Thyroid gland (tissue), 4 donors: ENCODE data around the gene HSD17B10. TPM values are rescaled to one million over a fixed set of nuclear protein-coding genes. Genes with fewer than 3 reads are reported as not detected.

ENCODE experiments used
- DNase-seq, 2 donors: peaks; one replicate each; pipeline ENCODE4 v3.0.0-alpha.2; 2019
- H3K27ac ChIP-seq, 3 donors: fragments of 200-600 bp; sonication (generic); 1 replicate in 2 of 3; 2 replicates in 1 of 3; pipeline ENCODE4 v1.5.1; 2016 to 2019; ENCODE audit warnings: mild to moderate bottlenecking in 1 of 3, moderate library complexity in 1 of 3
- H3K27me3 ChIP-seq: fragments of 200-600 bp; sonication (generic); one replicate; pipeline ENCODE4 v1.5.1; 2019
- H3K36me3 ChIP-seq, 2 donors: fragments of 200-600 bp; sonication (generic); one replicate each; pipeline ENCODE4 v1.5.1; 2016 to 2019
- H3K4me1 ChIP-seq, 2 donors: fragments of 200-600 bp; sonication (generic); one replicate each; pipeline ENCODE4 v1.5.1; 2017 to 2019
- H3K4me3 ChIP-seq, 3 donors: fragments of 200-600 bp; sonication (generic); replicated peaks in 1 of 3; 1 replicate in 2 of 3; 2 replicates in 1 of 3; pipeline ENCODE4 v1.5.1; 2016; ENCODE audit warnings: mild to moderate bottlenecking in 1 of 3
- H3K9me3 ChIP-seq: fragments of 200-600 bp; sonication (generic); one replicate; pipeline ENCODE4 v1.5.1; 2017
- POLR2A ChIP-seq, 2 donors: fragments of 450-650 bp; IDR thresholded peaks; one replicate each; pipeline ENCODE4 v1.6.1; 2017; ENCODE audit warnings: antibody characterized with exemption in 2 of 2, mild to moderate bottlenecking in 2 of 2, moderate library complexity in 1 of 2
- WGBS, 2 donors: methylation state at CpG; one replicate each; pipeline ENCODE4 v1.1.5; 2017; 5-methylcytosine and 5-hydroxymethylcytosine counted together
- intact Hi-C: fragments of 100-400 bp; cut with DNase I; formaldehyde crosslinking; loops from one replicate; pipeline ENCODE4 v1.15.1; 2023
- total RNA-seq, 4 donors: library from RNA; depleted of rRNA; stranded (reverse); fragments of >200 nt; gene quantifications; one replicate each; pipeline ENCODE4 v1.2.3, GENCODE V29; 2016
- TF ChIP-seq, protein P1 (sequence below), 6 experiments: fragments of 200-600 bp in 3 of 6; fragments of 450-650 bp in 3 of 6; sonication (generic) in 3 of 6; IDR thresholded peaks; one replicate each; pipeline ENCODE4 v1.5.1; 2016 to 2019; ENCODE audit warnings: antibody characterized with exemption in 6 of 6, mild to moderate bottlenecking in 2 of 6, inconsistent platforms in 1 of 6, moderate library complexity in 1 of 6

HSD17B10 gene
- total RNA-seq, 4 donors from 2014 or later = 88.8 to 122 (median 104) TPM

DNA sequence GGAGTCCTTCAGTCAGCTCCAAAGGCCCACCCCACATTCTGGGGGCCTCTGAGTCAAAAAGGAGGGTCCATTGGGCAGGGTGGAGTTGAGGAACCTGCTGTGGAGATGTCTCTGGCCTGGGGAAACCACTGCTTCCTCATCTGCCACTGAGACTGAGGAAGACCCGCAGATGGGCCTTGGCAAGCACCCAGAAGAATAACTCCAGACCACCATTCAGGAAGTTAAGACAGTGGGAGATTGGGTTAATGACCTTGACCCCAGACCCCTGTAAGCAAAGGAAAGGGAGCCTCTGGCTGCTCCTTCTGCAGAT lies 8.1 kb upstream of the HSD17B10 start:
- Histone ChIP-seq H3K4me1 (no peaks in the 10 kb centered on the region), H3K27me3 (peaks cover 4% of the 10 kb centered on the region), H3K4me3 (no peak overlapping the region), H3K27ac (no peak overlapping the region), H3K36me3 (no peaks in the 10 kb centered on the region), H3K9me3 (no peaks in the 10 kb centered on the region)
- DNase-seq = no peak
- 83% methylated on average over 1 of the region's 1 CpG; no CpG with 5 or more reads in 1 of the 2 donors for WGBS, 2 donors
- TF ChIP-seq, protein P1, sequence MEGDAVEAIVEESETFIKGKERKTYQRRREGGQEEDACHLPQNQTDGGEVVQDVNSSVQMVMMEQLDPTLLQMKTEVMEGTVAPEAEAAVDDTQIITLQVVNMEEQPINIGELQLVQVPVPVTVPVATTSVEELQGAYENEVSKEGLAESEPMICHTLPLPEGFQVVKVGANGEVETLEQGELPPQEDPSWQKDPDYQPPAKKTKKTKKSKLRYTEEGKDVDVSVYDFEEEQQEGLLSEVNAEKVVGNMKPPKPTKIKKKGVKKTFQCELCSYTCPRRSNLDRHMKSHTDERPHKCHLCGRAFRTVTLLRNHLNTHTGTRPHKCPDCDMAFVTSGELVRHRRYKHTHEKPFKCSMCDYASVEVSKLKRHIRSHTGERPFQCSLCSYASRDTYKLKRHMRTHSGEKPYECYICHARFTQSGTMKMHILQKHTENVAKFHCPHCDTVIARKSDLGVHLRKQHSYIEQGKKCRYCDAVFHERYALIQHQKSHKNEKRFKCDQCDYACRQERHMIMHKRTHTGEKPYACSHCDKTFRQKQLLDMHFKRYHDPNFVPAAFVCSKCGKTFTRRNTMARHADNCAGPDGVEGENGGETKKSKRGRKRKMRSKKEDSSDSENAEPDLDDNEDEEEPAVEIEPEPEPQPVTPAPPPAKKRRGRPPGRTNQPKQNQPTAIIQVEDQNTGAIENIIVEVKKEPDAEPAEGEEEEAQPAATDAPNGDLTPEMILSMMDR (IDR thresholded peaks at IDR 0.05) = no peak
- TF ChIP-seq POLR2A (IDR thresholded peaks at IDR 0.05) = no peak
- intact Hi-C loops = no loop called here

DNA sequence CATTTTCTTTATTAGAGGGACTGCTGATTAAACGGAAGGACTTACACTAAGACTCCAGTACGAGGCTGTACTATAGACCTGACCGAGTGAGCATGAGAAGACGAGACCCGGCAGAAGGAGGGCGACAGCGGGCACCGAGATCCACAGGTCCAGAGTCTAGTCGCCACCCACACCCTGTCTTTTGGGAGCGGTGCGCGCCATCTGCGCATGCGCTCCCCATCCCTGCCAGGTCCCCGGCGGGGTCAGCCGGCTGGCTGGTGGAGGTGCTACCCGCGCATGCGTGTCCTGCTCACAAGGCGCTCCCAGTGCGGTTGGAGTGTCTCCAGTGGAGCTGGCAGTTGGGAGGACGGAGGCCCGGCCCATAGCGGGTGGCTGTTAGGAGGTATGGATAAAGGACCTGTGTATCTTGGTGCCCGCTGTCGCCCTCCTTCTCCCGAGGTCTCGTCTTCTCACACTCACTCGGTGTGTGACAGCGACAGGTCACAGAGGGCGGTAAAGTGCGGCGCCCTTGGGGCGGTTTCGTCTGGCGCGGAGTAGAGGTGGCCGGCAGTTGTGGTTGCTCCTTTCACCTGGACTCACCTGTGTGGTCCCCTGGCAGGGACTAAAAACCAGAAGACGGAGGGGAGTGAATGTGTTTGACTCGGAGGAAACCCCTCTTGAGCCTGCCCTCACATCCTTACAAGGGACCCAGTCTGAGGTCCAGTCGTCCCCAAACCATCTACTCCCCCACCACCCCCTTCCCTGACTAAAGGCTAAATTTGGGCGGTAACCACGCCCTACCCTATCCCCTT lies 7.6 kb upstream of the HSD17B10 start:
- Histone ChIP-seq H3K9me3 (no peaks in the 10 kb centered on the region), H3K27me3 (peaks cover 4% of the 10 kb centered on the region), H3K4me1 (no peaks in the 10 kb centered on the region), H3K27ac (no peak overlapping the region), H3K4me3 (peak overlapping the region in 1 of 3 donors; percentile 16), H3K36me3 (no peaks in the 10 kb centered on the region)
- WGBS, 2 donors = 0 to 11% methylated on average over 5 to 9 of the region's 44 CpGs
- peak; percentile 73 to 77 for DNase-seq
- intact Hi-C loops = no loop called here
- TF ChIP-seq POLR2A (IDR thresholded peaks at IDR 0.05) = peak in 1 of 2 donors; percentile 23
- TF ChIP-seq, protein P1 (IDR thresholded peaks at IDR 0.05) = no peak

DNA sequence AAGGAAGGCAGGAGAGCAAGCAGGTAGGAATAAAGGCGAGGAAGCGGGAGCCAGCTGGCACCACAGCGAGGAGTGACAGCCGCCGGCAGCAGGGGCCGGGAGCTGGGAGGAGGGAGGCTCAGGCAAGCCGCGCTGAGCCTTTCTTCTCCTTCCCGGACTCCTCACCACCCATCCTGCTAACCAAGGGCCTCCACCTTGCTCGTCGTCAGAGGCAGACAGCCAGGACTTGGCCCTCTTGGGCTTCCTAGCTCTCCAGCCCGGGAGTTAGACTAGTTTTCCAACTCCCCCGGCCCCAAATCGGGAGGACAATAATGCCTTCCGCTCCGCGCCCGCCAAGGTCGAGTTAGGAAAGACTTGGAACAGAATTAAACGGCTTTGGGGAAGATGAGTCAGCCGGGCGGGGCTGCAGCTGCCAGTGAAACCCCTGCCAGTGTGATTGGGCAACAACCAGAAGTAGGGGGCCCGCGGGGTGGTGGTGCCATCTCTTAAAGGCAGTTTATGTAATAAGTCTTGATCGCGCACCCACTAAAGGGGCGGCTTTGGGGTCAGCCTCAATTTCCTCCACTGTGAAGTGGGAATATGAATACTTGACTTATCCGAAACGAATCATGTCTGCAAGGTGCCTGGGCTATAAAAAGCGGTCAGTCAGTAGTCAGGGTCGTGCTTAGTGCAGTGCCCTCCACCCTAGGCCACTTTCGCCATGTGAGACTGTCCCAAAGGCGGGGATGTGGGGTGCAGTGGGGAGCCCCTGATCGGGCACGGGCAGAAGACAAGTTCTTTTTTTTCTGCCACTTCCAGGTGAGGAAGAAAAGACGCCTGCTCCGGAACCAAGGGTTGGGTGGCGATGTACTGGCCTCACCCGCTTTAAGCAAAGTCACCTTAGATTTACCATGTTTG lies 6.7 kb upstream of the HSD17B10 start:
- DNase-seq = peak; percentile 17 to 24
- Histone ChIP-seq H3K4me3 (peak overlapping the region in 1 of 3 donors; percentile 16), H3K27me3 (peaks cover 4% of the 10 kb centered on the region), H3K9me3 (no peaks in the 10 kb centered on the region), H3K27ac (peak overlapping the region in 1 of 3 donors; percentile 53), H3K36me3 (no peaks in the 10 kb centered on the region), H3K4me1 (no peaks in the 10 kb centered on the region)
- intact Hi-C loops = no loop called here
- 19 to 26% methylated on average over 12 to 22 of the region's 39 CpGs for WGBS, 2 donors
- TF ChIP-seq, protein P1 (IDR thresholded peaks at IDR 0.05) = no peak
- TF ChIP-seq POLR2A (IDR thresholded peaks at IDR 0.05) = no peak

DNA sequence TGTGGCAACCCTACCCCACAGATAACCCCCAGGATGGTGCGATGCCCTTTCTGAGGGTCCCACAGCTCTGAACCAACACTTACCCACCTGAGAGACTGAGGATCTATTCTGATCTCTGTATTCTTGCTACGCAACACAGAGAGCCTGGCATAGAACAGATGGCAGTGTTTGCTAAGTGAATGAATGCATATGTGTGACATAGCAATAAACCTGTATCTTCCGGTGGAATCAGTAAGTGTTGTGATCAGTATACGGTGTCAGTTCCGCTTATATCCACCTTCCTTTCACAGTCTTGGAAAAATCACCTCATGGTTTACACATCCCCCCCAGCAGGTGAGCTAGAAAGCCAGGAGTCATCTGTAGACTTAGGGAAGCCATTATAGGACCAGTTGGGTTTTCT lies 5.9 kb upstream of the HSD17B10 start:
- intact Hi-C loops = no loop called here
- DNase-seq = no peak
- WGBS, 2 donors = 79 to 86% methylated on average over 5 of the region's 5 CpGs
- no peaks in the 10 kb centered on the region for H3K4me1 ChIP-seq
- H3K27ac ChIP-seq = no peak overlapping the region
- TF ChIP-seq, protein P1 (IDR thresholded peaks at IDR 0.05) = no peak
- TF ChIP-seq POLR2A (IDR thresholded peaks at IDR 0.05) = no peak
- H3K27me3 ChIP-seq = peaks cover 4% of the 10 kb centered on the region
- H3K4me3 ChIP-seq = no peak overlapping the region
- H3K9me3 ChIP-seq = no peaks in the 10 kb centered on the region
- no peaks in the 10 kb centered on the region for H3K36me3 ChIP-seq
